ENCODE data around the gene ATG9A.

Gene ATG9A

DNA sequence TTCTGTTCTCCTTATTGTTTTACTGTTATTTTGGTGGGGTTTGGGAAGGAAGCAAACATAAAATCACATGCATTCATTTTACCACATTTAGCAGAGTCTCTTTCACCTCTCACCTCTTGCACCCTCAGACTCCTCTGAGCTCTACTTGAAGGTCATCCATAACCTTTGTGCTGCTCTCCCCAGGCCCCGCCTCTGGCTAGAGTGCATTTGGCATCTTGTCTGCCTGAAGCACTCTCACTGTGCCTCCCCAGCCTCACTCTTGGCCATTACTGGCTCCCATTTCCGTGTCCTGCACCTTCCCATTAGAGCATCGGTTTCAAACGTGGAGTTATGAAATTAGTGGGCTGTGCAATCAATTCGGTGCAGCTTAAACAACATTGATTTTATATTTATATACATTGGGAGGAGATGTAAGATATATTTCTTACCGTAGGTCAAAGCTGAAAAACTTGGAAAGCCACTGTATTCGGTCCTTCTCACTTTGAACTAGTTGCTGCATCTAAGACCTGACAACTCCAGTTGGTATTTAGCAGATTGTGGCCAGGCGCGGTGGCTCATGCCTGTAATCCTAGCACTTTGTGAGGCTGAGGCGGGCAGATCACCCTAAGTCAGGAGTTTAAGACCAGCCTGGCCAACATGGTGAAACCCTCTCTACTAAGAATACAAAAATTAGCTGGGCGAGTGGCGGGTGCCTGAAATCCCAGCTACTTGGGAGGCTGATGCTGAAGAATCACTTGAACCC is 29.8 kb downstream of the ATG9A start:
- no peak for TF ChIP-seq CTCF (IDR thresholded peaks at IDR 0.05; ENCODE audit: extremely low read depth, missing control alignments)
- no peak for DNase-seq (ENCODE audit: low spot score)

DNA sequence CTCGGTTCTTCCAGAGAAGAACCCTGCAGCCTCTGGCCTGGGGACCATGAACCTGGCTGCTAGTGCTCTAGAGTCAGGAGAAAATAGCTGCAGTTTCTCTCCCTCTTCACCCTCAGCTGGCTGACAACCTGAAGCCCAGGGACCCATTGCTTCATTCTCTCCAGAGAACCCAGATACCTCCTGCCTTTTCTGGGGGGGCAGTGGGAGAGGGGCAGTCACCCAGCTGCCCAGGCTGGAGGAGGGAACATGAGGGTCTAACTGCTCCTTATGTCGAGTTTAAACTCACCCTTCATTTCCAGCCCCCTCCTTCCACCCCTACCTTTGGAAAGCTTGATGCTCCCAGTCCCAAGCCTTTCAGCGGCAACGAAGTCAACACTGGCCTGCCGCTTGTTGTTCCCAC is 30.5 kb downstream of the ATG9A start:
- no peak for DNase-seq (ENCODE audit: low spot score)
- no peak for TF ChIP-seq CTCF (IDR thresholded peaks at IDR 0.05; ENCODE audit: extremely low read depth, missing control alignments)

- TF ChIP-seq CTCF (IDR thresholded peaks at IDR 0.05; ENCODE audit: extremely low read depth, missing control alignments): no peak
- no peak for DNase-seq (ENCODE audit: low spot score)
Measured at GRCh38 chr2:219197388-219197787, 32.0 kb downstream of the ATG9A start.

DNA sequence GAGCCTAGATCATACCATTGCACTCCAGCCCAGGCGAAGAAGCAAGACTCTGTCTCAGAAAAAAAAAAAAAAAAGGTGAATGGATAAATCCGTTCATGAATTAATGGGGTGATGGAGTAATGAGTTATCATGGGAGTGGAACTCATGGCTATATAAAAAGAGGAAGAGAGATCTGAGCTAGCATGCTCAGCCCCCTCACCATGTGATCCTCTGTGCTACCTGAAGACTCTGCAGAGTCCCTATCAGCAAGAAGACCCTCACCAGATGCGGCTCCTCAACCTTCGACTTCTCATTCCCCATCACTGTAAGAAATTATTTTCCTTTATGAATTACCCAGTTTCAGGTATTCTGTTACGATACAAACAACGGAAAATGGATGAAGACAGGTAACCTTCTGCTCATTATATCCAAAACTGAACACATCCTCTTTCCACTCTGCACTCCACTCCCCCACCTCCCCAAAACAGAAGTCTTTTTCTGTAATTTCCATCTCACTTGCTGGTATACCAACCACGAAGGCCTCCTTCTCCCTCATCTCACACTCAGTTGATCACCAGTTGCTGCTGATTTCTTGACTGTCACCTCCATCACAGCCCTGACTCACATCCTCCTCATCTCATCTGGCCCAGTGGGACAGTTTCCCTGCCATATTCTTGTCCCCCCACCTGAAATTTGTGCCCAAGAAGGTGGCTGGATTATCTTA is 42.5 kb downstream of the ATG9A start:
- DNase-seq (ENCODE audit: low spot score): peak; percentile 31
- TF ChIP-seq CTCF (IDR thresholded peaks at IDR 0.05; ENCODE audit: extremely low read depth, missing control alignments): no peak

- TF ChIP-seq CTCF (IDR thresholded peaks at IDR 0.05; ENCODE audit: extremely low read depth, missing control alignments): no peak
- DNase-seq (ENCODE audit: low spot score): no peak
Measured at GRCh38 chr2:219184121-219184520, 45.3 kb downstream of the ATG9A start.

DNA sequence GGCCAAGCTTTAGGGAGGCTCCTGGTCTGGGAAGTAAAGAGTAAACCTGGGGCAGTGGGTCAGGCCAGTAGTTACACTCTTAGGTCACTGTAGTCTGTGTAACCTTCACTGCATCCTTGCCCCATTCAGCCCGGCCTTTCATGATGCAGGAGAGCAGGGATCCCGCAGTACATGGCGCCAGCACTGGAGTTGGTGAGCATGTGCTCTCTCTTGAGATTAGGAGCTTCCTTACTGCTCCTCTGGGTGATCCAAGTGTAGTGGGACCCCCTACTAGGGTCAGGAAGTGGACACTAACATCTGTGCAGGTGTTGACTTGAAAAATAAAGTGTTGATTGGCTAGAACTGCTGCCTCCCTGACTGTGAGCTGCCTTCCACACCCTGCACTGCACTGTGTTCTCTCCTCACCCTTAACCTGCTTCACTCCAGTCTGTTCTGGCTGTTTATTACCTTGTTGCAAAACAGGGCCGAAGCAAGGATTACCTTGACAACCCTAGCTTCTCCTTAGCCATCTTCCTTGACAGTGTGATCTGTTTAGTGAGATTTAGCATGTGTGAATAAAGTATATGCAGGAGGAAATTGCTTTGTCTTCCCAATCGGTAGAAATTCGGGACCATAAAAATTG is 46.2 kb downstream of the ATG9A start:
- no peak for TF ChIP-seq CTCF (IDR thresholded peaks at IDR 0.05; ENCODE audit: extremely low read depth, missing control alignments)

More for the DNA sequence above, 46.2 kb downstream of the ATG9A start:
- DNase-seq (ENCODE audit: low spot score): no peak
